HG02588 (cell line): ENCODE measurements around the gene SYTL2.

Source experiments
- ATAC-seq: cut with Tn5 transposase; IDR thresholded peaks from one replicate; pipeline ENCODE4 v1.9.1; 2021; ENCODE audit warnings: mild to moderate bottlenecking, moderate library complexity; ENCODE audit not compliant: unreplicated experiment

The SYTL2 gene

GRCh38 chr11:85742348-85742747, 68.6 kb downstream of the SYTL2 start:
- no peak for ATAC-seq

- no peak for ATAC-seq
These were observed 70.2 kb downstream of the SYTL2 start for GRCh38 chr11:85740481-85741400.

- ATAC-seq, result no peak
These were observed 73.2 kb downstream of the SYTL2 start for GRCh38 chr11:85737738-85738137.

GRCh38 chr11:85735876-85736460, 75.0 kb downstream of the SYTL2 start:
- ATAC-seq, result no peak

- ATAC-seq, result peak; percentile 72
These were observed 78.0 kb downstream of the SYTL2 start for GRCh38 chr11:85732965-85733364.

- ATAC-seq, result no peak
These were observed 84.6 kb downstream of the SYTL2 start for GRCh38 chr11:85726381-85726780.

- no peak for ATAC-seq
These were observed 85.3 kb downstream of the SYTL2 start for GRCh38 chr11:85725510-85726258.

- no peak for ATAC-seq
These were observed 86.0 kb downstream of the SYTL2 start for GRCh38 chr11:85724748-85725465.

- ATAC-seq, result no peak
These were observed 87.9 kb downstream of the SYTL2 start for GRCh38 chr11:85723088-85723487.

GRCh38 chr11:85721191-85721590, 89.8 kb downstream of the SYTL2 start:
- no peak for ATAC-seq

- no peak for ATAC-seq
These were observed 91.7 kb downstream of the SYTL2 start for GRCh38 chr11:85718991-85719807.

- no peak for ATAC-seq
These were observed 92.6 kb downstream of the SYTL2 start for GRCh38 chr11:85718126-85718943.

- no peak for ATAC-seq
These were observed 93.5 kb downstream of the SYTL2 start for GRCh38 chr11:85717429-85717828.

GRCh38 chr11:85712953-85713352, 98.0 kb downstream of the SYTL2 start:
- no peak for ATAC-seq

GRCh38 chr11:85710917-85711316, 100.0 kb downstream of the SYTL2 start:
- ATAC-seq, result no peak

GRCh38 chr11:85709941-85710702, 100.8 kb downstream of the SYTL2 start:
- ATAC-seq, result no peak

- no peak for ATAC-seq
These were observed 105.1 kb downstream of the SYTL2 start for GRCh38 chr11:85705800-85706199.

GRCh38 chr11:85704967-85705366, 106.0 kb downstream of the SYTL2 start:
- no peak for ATAC-seq
